Ramos (cell line): Measurements from ENCODE around the gene FAM9B.
"Not testable (repeated sequence)": the region's sequence is repeated elsewhere in the genome, so short reads cannot be mapped to it uniquely, and the experiment has no call there.

Experiments used
- in situ Hi-C: fragments of 300-500 bp; cut with MboI; formaldehyde crosslinking; loops from one replicate; pipeline ENCODE4 v1.14.3; 2022; ENCODE audit warnings: low sequenced_read_pairs; ENCODE audit not compliant: unreplicated experiment

The FAM9B gene

GRCh38 chrX:9033989-9034388 is at the start of gene FAM9B:
Gene FAM9B, minus strand, starts transcription at chrX:9034127. Its CDS starts 1,141 bp downstream, at chrX:9032986.
- in situ Hi-C loops = no loop called here

- in situ Hi-C loops = no loop called here
These were observed 47.3 kb upstream of the FAM9B start for GRCh38 chrX:9081271-9081670.

- in situ Hi-C loops = no loop called here
These were observed 40.4 kb upstream of the FAM9B start for GRCh38 chrX:9074326-9074725.

- in situ Hi-C loops = no loop called here
These were observed 38.4 kb upstream of the FAM9B start for GRCh38 chrX:9072281-9072680.

GRCh38 chrX:9071031-9071650 is 37.2 kb upstream of the FAM9B start:
- in situ Hi-C loops = no loop called here

GRCh38 chrX:9069573-9069972 is 35.6 kb upstream of the FAM9B start:
- in situ Hi-C loops = no loop called here

GRCh38 chrX:9064694-9065093 is 30.8 kb upstream of the FAM9B start:
- in situ Hi-C loops = no loop called here

GRCh38 chrX:9062641-9063040 is 28.7 kb upstream of the FAM9B start:
- in situ Hi-C loops = no loop called here

- in situ Hi-C loops = no loop called here
These were observed 21.4 kb upstream of the FAM9B start for GRCh38 chrX:9055354-9055753.

- in situ Hi-C loops = no loop called here
These were observed 18.2 kb upstream of the FAM9B start for GRCh38 chrX:9052081-9052480.

GRCh38 chrX:9050331-9050730 is 16.4 kb upstream of the FAM9B start:
- in situ Hi-C loops = no loop called here

GRCh38 chrX:9048801-9049200 is 14.9 kb upstream of the FAM9B start:
- in situ Hi-C loops = no loop called here

- in situ Hi-C loops = no loop called here
These were observed 4.3 kb upstream of the FAM9B start for GRCh38 chrX:9038244-9038643.

- in situ Hi-C loops = no loop called here
These were observed 3.4 kb upstream of the FAM9B start for GRCh38 chrX:9037296-9037695.

- in situ Hi-C loops = no loop called here
These were observed 341 bp downstream of the FAM9B start for GRCh38 chrX:9033586-9033985.

- in situ Hi-C loops = no loop called here
These were observed 748 bp downstream of the FAM9B start for GRCh38 chrX:9033179-9033578.

GRCh38 chrX:9023293-9023692 is 10.6 kb downstream of the FAM9B start:
- in situ Hi-C loops = no loop called here

GRCh38 chrX:9019151-9019550 is 14.8 kb downstream of the FAM9B start:
- in situ Hi-C loops = no loop called here

- in situ Hi-C loops = not testable (repeated sequence)
These were observed 15.6 kb downstream of the FAM9B start for GRCh38 chrX:9018332-9018731.

- in situ Hi-C loops = no loop called here
These were observed 30.9 kb downstream of the FAM9B start for GRCh38 chrX:9003041-9003440.

- in situ Hi-C loops = no loop called here
These were observed 45.5 kb downstream of the FAM9B start for GRCh38 chrX:8988446-8988845.

- in situ Hi-C loops = no loop called here
These were observed 46.2 kb downstream of the FAM9B start for GRCh38 chrX:8987672-8988250.
